ENCODE measurements around the gene HEYL. TPM values are rescaled to one million over a fixed set of nuclear protein-coding genes. Genes with fewer than 3 reads are reported as not detected.

HEYL gene
- total and polyA plus RNA-seq, 2 of the 8 experiments (the other 6 are each of a cell fraction or from before 2014, with no cell fraction given): 1.8 to 3.1 TPM

DNA sequence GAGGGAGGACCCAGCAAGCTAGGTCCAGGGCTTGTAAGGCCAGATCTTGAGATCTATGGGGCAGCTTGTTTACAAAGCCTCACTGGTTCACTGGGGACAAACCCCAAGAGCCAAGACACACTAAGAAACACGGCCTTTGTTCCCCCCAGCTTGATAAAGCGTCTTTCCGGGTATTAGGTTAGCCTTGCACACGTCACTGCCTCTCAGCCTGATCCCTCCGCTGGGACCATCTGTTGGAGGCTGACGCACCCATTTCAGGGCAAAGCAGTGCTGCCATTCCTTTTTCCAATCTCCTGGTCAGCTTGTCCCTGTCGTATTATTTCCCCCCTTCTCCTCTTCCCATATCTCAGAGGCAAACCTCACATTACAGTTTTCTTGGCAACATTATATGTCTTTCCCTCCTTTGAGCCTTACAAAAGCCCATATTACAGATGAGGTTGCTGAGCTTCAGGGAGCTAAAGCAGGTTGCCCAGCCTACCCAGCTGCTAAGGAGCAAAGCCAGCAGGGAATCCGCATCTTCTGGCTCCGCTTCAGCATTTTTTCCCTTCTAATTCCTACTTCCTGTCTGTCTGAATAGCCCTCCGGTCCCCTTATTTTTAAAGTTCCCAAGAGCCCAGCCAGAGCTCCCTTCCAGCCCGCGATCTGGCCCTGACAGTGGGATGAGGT is 4.1 kb downstream of the HEYL start:
- Histone ChIP-seq H3K18ac (ENCODE audit: extremely low read depth, low read length) (no peak overlapping the region), H2BK5ac (ENCODE audit: low read depth, low read length) (peak overlapping the region; percentile 38; the same call in 1 of the 2 replicates), H2AK5ac (ENCODE audit: low read depth, low read length) (no peak overlapping the region), H3K36me3 (ENCODE audit: control insufficient read depth in 2 of 4, insufficient read depth in 4 of 4, low read length in 3 of 4) (no peaks in the 10 kb centered on the region), H3K4ac (replicated peaks; ENCODE audit: insufficient read length, low read depth, low read length) (no peak overlapping the region), H3K9me3 (ENCODE audit: insufficient read depth in 2 of 2, low read depth in 1 of 2, low read length in 1 of 2) (no peaks in the 10 kb centered on the region), H3K79me1 (ENCODE audit: low read depth, low read length) (no peaks in the 10 kb centered on the region), H4K8ac (ENCODE audit: extremely low read depth, insufficient read depth, low read length) (no peak overlapping the region), H3K9ac (replicated peaks in 1 of 4; ENCODE audit: extremely low read depth in 1 of 4, low read depth in 3 of 4, low read length in 3 of 4) (no peak overlapping the region), H3K4me1 (replicated peaks in 1 of 4; ENCODE audit: control insufficient read depth in 3 of 4, insufficient read depth in 4 of 4, low read length in 3 of 4) (peaks cover 0 to 5% (median 1%) of the 10 kb centered on the region in 4 experiments; a peak in 3 of 7 replicates), H4K5ac (ENCODE audit: insufficient read length, low read depth, low read length) (no peak overlapping the region), H4K91ac (replicated peaks; ENCODE audit: insufficient read length, low read length) (no peak overlapping the region), H4K20me1 (replicated peaks in 1 of 2; ENCODE audit: control insufficient read depth in 1 of 2, insufficient read depth in 2 of 2, low read length in 2 of 2) (peaks cover 0 to 5% of the 10 kb centered on the region in 2 experiments), H3K4me2 (ENCODE audit: insufficient read depth in 1 of 2, low read depth in 2 of 2, low read length in 2 of 2) (no peak overlapping the region), H3K4me3 (ENCODE audit: extremely low read depth in 1 of 4, insufficient read depth in 2 of 4, low read depth in 3 of 4, low read length in 4 of 4) (no peak overlapping the region), H3K56ac (replicated peaks; ENCODE audit: insufficient read length, low read depth, low read length) (no peak overlapping the region), H2BK12ac (ENCODE audit: low read depth, low read length) (no peak overlapping the region), H3K27ac (ENCODE audit: low read depth, low read length) (no peak overlapping the region), H2BK120ac (replicated peaks; ENCODE audit: low read depth, low read length) (no peak overlapping the region), H3K23me2 (ENCODE audit: low read depth, low read length) (peaks cover 4% of the 10 kb centered on the region; the same call in 1 of the 2 replicates), H2AFZ (ENCODE audit: low read length) (no peak overlapping the region), H3K79me2 (ENCODE audit: control insufficient read depth in 1 of 2, insufficient read depth in 2 of 2, low read length in 2 of 2) (no peaks in the 10 kb centered on the region), H3K14ac (ENCODE audit: insufficient read length) (no peak overlapping the region), H3K23ac (ENCODE audit: insufficient read length) (no peak overlapping the region), H3K27me3 (replicated peaks in 1 of 4; ENCODE audit: control insufficient read depth in 3 of 4, extremely low read depth in 1 of 4, insufficient read depth in 3 of 4, low read length in 3 of 4) (peaks cover 4 to 55% (median 52%) of the 10 kb centered on the region in 4 experiments), H2BK20ac (ENCODE audit: low read length) (no peak overlapping the region), H2BK15ac (ENCODE audit: low read length) (no peak overlapping the region; the same call in 1 of the 2 replicates)
- no peak for FAIRE-seq
- ChIA-PET CTCF (ENCODE audit: partially characterized antibody) (interaction anchor here (0.6 to 16.5 kb wide), 4 partner anchors 19 to 79 kb away, joined by 3 to 337 read pairs (median 140); no protein-coding TSS in a partner anchor), POLR2A (ENCODE audit: partially characterized antibody) (interaction anchor here (0.9 to 2.6 kb wide), 2 partner anchors 12 to 35 kb away, joined by 4 to 10 read pairs; no protein-coding TSS in a partner anchor)
- DNase-seq (ENCODE audit: low read depth in 1 of 2, low spot score in 2 of 2): no peak
- TF ChIP-seq KDM4A (IDR thresholded peaks at IDR 0.05; ENCODE audit: low read depth, low read length, severe bottlenecking) (no peak), BRCA1 (IDR thresholded peaks at IDR 0.05; ENCODE audit: low read depth, low read length) (no peak), NRF1 (IDR thresholded peaks at IDR 0.05; ENCODE audit: low read depth, low read length) (no peak)
- WGBS, 2 experiments (ENCODE audit: extremely low coverage in 1 of 2, insufficient coverage in 1 of 2, insufficient read length in 1 of 2, insufficient replicate concordance in 2 of 2, low coverage in 1 of 2, low lambda C conversion rate in 2 of 2, missing lambda C conversion rate in 1 of 2): 81% methylated on average over 12 of the region's 12 CpGs; no CpG with 5 or more reads in 1 of the 2 experiments
